HG02642 (cell line): ENCODE measurements around the gene SLC39A9.

Experiments
- ATAC-seq: cut with Tn5 transposase; IDR thresholded peaks from one replicate; pipeline ENCODE4 v1.9.1; 2021; ENCODE audit warnings: mild to moderate bottlenecking; ENCODE audit not compliant: unreplicated experiment, poor library complexity

Gene SLC39A9

GRCh38 chr14:69398053-69398817 is at the start of gene SLC39A9, which contains the start of gene ERH:
Gene SLC39A9 (plus strand): TSS chr14:69398692. CDS start chr14:69399370, 678 bp downstream.
Gene ERH (minus strand): TSS chr14:69398299. CDS start chr14:69398233, 66 bp downstream.
- peak; percentile 88 for ATAC-seq

- ATAC-seq = no peak
Observed at GRCh38 chr14:69349091-69349777, 49.3 kb upstream of the SLC39A9 start.

- no peak for ATAC-seq
Observed at GRCh38 chr14:69350892-69351291, 47.6 kb upstream of the SLC39A9 start.

- no peak for ATAC-seq
Observed at GRCh38 chr14:69351385-69351784, 47.1 kb upstream of the SLC39A9 start.

GRCh38 chr14:69351911-69352310 is 46.6 kb upstream of the SLC39A9 start:
- no peak for ATAC-seq

- ATAC-seq = no peak
Observed at GRCh38 chr14:69353168-69353567, 45.3 kb upstream of the SLC39A9 start.

GRCh38 chr14:69354383-69355153 is 43.9 kb upstream of the SLC39A9 start:
- peak; percentile 89 for ATAC-seq

GRCh38 chr14:69355154-69355597 is 43.3 kb upstream of the SLC39A9 start:
- no peak for ATAC-seq

- no peak for ATAC-seq
Observed at GRCh38 chr14:69355607-69356281, 42.7 kb upstream of the SLC39A9 start.

- no peak for ATAC-seq
Observed at GRCh38 chr14:69356903-69357543, 41.5 kb upstream of the SLC39A9 start.

- no peak for ATAC-seq
Observed at GRCh38 chr14:69357544-69358200, 40.8 kb upstream of the SLC39A9 start.

GRCh38 chr14:69358233-69358963 is 40.1 kb upstream of the SLC39A9 start:
- no peak for ATAC-seq

- no peak for ATAC-seq
Observed at GRCh38 chr14:69358966-69359365, 39.5 kb upstream of the SLC39A9 start.

GRCh38 chr14:69360438-69361108 is 37.9 kb upstream of the SLC39A9 start:
- no peak for ATAC-seq

- ATAC-seq = no peak
Observed at GRCh38 chr14:69363055-69363454, 35.4 kb upstream of the SLC39A9 start.

- ATAC-seq = no peak
Observed at GRCh38 chr14:69363964-69364363, 34.5 kb upstream of the SLC39A9 start.

- no peak for ATAC-seq
Observed at GRCh38 chr14:69364378-69364777, 34.1 kb upstream of the SLC39A9 start.

GRCh38 chr14:69366069-69366468 is 32.4 kb upstream of the SLC39A9 start:
- no peak for ATAC-seq
